ENCODE results near the gene USP53. TPM values are rescaled to one million over a fixed set of nuclear protein-coding genes. Genes with fewer than 3 reads are reported as not detected.

Gene USP53
- total and polyA plus RNA-seq, 2 of the 13 experiments (the other 11 are each of a cell fraction or from before 2014, with no cell fraction given), result 5.3 to 8.1 TPM

DNA sequence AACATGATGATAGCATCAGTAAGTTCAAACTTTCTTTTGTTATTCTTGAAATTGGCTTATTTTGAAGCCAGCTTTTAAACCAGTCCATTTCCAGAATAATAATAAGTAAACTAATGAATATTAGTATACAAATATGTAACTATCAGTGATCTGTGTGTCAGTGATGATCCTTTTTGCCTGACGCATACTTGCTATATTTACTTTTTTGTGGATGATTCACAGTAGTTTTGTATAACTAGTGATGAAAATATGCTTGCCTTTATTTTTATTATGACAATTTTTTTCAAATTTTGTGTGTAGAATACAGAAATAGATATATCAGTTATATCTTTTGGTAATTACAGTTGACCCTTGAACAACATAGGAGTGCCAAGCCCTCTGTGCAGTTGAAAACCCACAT, 49.5 kb downstream of the USP53 start (continued):
- no peak for TF ChIP-seq MTA3 (CRISPR knock-in tag; IDR thresholded peaks at IDR 0.05)
- TF ChIP-seq ZNF570 (CRISPR knock-in tag; IDR thresholded peaks at IDR 0.05; ENCODE audit: borderline replicate concordance), result no peak
- no peak for TF ChIP-seq ZBTB7A (CRISPR knock-in tag; IDR thresholded peaks at IDR 0.05)

DNA sequence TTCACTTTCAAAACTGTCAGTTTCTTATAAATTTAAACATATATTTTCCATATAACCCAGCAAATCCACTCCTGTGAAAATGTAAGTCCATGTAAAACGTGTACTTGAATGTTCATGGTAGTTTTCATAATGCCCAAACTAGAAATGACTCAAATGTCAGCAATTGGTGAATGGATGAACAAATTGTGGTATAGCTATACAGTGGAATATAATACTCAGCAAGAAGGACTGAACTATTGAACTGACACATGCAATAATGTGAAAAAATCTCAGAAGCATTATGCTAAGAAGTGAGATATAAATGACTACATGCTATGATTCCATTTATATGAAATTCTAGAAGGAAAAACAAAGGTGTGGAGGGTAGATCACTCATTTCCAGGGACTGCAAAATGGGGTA, 52.2 kb downstream of the USP53 start:
- no peak overlapping the region for H3K4me2 ChIP-seq (ENCODE audit: low read depth, low read length)
- FAIRE-seq (no peak), DNase-seq (ENCODE audit: low spot score) (no peak), ATAC-seq (no peak)
- H3K27me3 ChIP-seq (ENCODE audit: control insufficient read depth in 1 of 2, insufficient read depth in 2 of 2, low read length in 2 of 2), result no peaks in the 10 kb centered on the region
- in situ Hi-C loops (cut with HindIII; ENCODE audit: extremely low pct_ligation_motif_present, low pct_unique_long_range_greater_than_20kb) (no loop called here), intact Hi-C loops (cut with micrococcal nuclease; ENCODE audit: unreplicated experiment) (no loop called here)
- TF ChIP-seq TBL1XR1 (IDR thresholded peaks at IDR 0.05; ENCODE audit: borderline replicate concordance, low read length, partially characterized antibody), result no peak
- no peak for TF ChIP-seq ZNF33A (CRISPR knock-in tag; IDR thresholded peaks at IDR 0.05; ENCODE audit: borderline replicate concordance)
- TF ChIP-seq STAT5B (CRISPR knock-in tag; IDR thresholded peaks at IDR 0.05), result no peak
- TF ChIP-seq, protein P1, sequence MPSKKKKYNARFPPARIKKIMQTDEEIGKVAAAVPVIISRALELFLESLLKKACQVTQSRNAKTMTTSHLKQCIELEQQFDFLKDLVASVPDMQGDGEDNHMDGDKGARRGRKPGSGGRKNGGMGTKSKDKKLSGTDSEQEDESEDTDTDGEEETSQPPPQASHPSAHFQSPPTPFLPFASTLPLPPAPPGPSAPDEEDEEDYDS (CRISPR knock-in tag; IDR thresholded peaks at IDR 0.05), result no peak
- CTCF ChIA-PET (ENCODE audit: low intra/inter-chr PET ratio, low total read pairs), result no interaction called here
- H4K20me1 ChIP-seq (ENCODE audit: insufficient read depth, low read length), result no peaks in the 10 kb centered on the region
- H3K4me1 ChIP-seq (ENCODE audit: insufficient read depth, low read length), result no peaks in the 10 kb centered on the region
- no peak overlapping the region for H3K9ac ChIP-seq (ENCODE audit: insufficient read depth, low read depth, low read length)
- POLR2A ChIA-PET, result no interaction called here
- no TSS peak for BruUV-seq (replicated peaks)
- WGBS (ENCODE audit: low lambda C conversion rate), result 94% methylated on average over 1 of the region's 1 CpG
- no peak overlapping the region for H2AFZ ChIP-seq (ENCODE audit: low read length)
- peaks cover 0 to 13% of the 10 kb centered on the region in 2 experiments; a peak in 2 of 5 replicates for H3K36me3 ChIP-seq (replicated peaks in 1 of 2; ENCODE audit: control insufficient read depth in 1 of 2, insufficient read depth in 2 of 2, low read length in 2 of 2)
- H3K79me2 ChIP-seq (ENCODE audit: insufficient read depth, low read length), result no peaks in the 10 kb centered on the region
- no peak overlapping the region for H3K27ac ChIP-seq (ENCODE audit: extremely low read length, insufficient read depth, low read length)
- H3K4me3 ChIP-seq (replicated peaks in 1 of 3; ENCODE audit: insufficient read depth in 1 of 3, low read depth in 2 of 3, low read length in 3 of 3), result no peak overlapping the region
- no peaks in the 10 kb centered on the region for H3K9me3 ChIP-seq (ENCODE audit: low read length)

DNA sequence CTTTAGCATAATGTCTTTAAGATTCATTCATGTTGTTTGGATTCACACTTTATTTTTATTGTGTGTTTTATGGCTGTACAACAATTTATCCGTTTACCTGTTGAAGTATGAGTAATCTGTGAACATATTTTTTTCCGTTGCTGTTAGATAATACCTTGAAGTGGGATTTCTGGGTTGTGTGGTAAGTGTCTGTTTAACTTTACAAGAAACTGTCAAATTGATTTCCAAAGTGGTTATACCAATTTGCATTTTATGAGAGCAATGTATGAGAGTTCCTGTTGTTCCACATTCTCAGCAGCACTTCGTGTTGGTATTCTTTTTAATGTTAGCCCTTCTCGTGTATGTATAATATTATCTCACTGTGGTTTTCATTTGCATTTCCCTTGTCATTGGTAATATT, 53.6 kb downstream of the USP53 start:
- H4K20me1 ChIP-seq (ENCODE audit: insufficient read depth, low read length), result no peaks in the 10 kb centered on the region
- H3K4me1 ChIP-seq (ENCODE audit: insufficient read depth, low read length), result no peaks in the 10 kb centered on the region
- POLR2A ChIA-PET, result no interaction called here
- H3K27ac ChIP-seq (ENCODE audit: extremely low read length, insufficient read depth, low read length), result no peak overlapping the region
- no peak for DNase-seq (ENCODE audit: low spot score)
- no peaks in the 10 kb centered on the region for H3K79me2 ChIP-seq (ENCODE audit: insufficient read depth, low read length)
- H3K27me3 ChIP-seq (ENCODE audit: control insufficient read depth in 1 of 2, insufficient read depth in 2 of 2, low read length in 2 of 2), result no peaks in the 10 kb centered on the region
- no peak overlapping the region for H3K4me2 ChIP-seq (ENCODE audit: low read depth, low read length)
- FAIRE-seq, result no peak
- BruUV-seq (replicated peaks), result no TSS peak
- peaks cover 1 to 15% of the 10 kb centered on the region in 2 experiments; a peak in 3 of 5 replicates for H3K36me3 ChIP-seq (replicated peaks in 1 of 2; ENCODE audit: control insufficient read depth in 1 of 2, insufficient read depth in 2 of 2, low read length in 2 of 2)
- CTCF ChIA-PET (ENCODE audit: low intra/inter-chr PET ratio, low total read pairs), result no interaction called here
- WGBS (ENCODE audit: low lambda C conversion rate), result 97% methylated on average over 4 of the region's 4 CpGs
- H3K9me3 ChIP-seq (ENCODE audit: low read length), result no peaks in the 10 kb centered on the region
- in situ Hi-C loops (cut with HindIII; ENCODE audit: extremely low pct_ligation_motif_present, low pct_unique_long_range_greater_than_20kb) (no loop called here), intact Hi-C loops (cut with micrococcal nuclease; ENCODE audit: unreplicated experiment) (no loop called here)
- no peak overlapping the region for H3K9ac ChIP-seq (ENCODE audit: insufficient read depth, low read depth, low read length)
- TF ChIP-seq FOXA3 (CRISPR knock-in tag; IDR thresholded peaks at IDR 0.05) (no peak), MATR3 (CRISPR knock-in tag; IDR thresholded peaks at IDR 0.05) (no peak), KLF6 (CRISPR knock-in tag; IDR thresholded peaks at IDR 0.05) (no peak), RAD21 (CRISPR knock-in tag; IDR thresholded peaks at IDR 0.05) (no peak), TMF1 (CRISPR knock-in tag; IDR thresholded peaks at IDR 0.05; ENCODE audit: low read depth) (no peak)
- TF ChIP-seq, protein P2, sequence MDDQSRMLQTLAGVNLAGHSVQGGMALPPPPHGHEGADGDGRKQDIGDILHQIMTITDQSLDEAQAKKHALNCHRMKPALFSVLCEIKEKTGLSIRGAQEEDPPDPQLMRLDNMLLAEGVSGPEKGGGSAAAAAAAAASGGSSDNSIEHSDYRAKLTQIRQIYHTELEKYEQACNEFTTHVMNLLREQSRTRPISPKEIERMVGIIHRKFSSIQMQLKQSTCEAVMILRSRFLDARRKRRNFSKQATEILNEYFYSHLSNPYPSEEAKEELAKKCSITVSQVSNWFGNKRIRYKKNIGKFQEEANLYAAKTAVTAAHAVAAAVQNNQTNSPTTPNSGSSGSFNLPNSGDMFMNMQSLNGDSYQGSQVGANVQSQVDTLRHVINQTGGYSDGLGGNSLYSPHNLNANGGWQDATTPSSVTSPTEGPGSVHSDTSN (CRISPR knock-in tag; IDR thresholded peaks at IDR 0.05; ENCODE audit: borderline replicate concordance), result no peak
- TF ChIP-seq, protein P3, sequence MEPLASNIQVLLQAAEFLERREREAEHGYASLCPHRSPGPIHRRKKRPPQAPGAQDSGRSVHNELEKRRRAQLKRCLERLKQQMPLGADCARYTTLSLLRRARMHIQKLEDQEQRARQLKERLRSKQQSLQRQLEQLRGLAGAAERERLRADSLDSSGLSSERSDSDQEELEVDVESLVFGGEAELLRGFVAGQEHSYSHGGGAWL (CRISPR knock-in tag; IDR thresholded peaks at IDR 0.05), result no peak
- H2AFZ ChIP-seq (ENCODE audit: low read length), result no peak overlapping the region
- no peak overlapping the region for H3K4me3 ChIP-seq (replicated peaks in 1 of 3; ENCODE audit: insufficient read depth in 1 of 3, low read depth in 2 of 3, low read length in 3 of 3)
- no peak for ATAC-seq
